ENCODE results near the gene C10orf62.

The C10orf62 gene

DNA sequence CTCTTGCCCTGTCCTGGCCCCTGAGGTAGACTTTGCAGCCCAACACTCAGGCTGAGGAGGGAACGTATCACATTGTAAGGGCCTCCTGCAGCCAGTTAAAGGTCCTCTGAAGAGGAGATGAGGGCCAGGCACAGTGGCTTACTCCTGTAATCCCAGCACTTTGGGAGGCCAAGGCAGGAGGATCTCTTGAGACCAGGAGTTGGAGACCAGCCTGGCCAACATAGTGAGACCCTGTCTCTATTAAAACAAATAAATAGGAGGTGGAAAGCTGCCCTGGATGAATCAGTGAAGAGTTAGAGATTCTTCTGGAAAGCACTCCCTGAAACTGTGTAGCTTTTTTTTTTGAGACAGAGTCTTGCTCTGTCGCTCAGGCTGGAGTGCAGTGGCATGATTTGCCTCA, 2.3 kb upstream of the C10orf62 start:
- DNase-seq: no peak

DNA sequence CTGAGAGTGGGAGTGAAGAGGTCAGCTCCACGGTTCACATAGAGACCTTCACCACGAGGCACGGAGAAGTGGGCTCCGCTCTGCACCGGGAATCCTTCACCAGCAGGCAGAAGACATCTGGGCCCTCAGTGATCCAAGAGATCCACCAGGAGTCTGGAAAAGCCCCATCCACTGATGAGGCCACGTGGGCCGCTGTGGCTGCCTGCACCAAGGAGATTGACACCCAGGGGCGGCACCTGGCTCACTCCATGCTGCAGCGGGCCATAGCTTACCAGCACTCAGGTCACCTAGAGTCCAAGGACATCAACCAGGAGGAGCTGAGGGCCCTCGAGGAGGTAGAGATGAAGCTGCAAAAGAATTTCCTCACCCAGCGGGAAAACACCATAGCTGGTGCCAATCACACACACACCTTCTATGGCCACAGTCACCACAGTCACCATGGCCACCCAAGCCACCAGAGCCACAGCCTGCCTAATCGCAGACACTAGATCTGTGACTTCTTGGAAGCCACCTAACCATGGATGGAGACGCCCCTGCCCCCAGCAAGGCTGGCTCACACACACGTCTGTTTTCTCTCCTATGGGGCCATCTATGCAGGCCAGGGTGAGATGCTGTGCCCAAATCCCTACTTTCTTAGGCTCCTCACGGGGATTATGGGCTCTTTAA, 694 bp downstream of the C10orf62 start:
- no peak for DNase-seq

DNA sequence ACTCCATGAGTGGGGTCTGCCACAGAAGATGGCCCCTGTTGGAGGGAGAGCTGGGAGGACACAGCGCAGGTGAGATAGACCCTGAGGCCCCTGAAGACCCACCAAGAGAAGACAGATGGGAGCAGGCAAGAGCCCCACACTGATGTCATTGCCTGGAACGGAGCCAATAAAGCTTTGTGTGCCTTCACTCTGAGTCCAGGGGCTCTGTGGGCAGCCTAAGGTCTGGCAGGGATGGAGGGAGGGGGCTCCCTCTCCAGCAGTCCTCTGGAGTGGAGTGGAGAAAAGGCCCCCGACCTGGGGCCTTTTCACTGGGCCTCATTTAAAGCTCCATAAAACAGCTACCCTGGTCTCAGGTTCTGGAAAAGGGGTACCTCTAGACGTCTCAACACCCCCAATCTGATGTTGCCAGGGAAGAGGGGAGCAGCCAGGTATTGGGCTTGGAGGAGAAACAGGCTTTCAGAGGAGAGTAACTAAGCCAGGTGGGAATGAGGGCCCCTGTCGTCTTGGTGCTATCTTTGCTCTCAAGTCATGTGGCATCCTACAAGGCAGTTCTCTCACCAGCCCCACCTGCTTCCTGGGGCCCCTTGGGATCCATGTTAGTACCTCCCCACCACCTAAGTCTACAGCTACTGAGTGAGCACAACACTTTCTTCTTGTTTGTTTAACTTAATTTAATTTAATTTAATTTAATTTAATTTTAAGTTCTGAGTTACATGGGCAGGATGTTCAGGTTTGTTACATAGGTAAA, 1.4 kb downstream of the C10orf62 start:
- DNase-seq: no peak

DNA sequence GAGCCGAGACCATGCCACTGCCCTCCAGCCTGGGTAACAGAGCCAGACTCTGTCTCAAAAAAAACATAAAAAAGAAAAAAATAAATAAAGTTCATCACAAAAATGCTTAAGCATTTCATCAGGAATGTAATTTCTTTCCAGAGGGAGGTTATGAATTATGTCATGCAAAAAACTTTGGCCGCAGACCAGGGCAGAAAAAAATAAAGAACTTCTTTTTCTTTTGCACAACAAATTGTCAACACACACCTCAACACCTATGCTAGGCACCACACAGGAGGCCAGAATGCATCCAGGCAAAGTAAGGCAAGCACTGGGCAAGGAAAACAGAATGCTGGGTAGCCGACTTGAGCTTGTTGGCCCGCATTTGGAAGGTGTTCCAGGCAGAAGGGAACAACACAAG, 3.9 kb downstream of the C10orf62 start:
- DNase-seq: no peak

DNA sequence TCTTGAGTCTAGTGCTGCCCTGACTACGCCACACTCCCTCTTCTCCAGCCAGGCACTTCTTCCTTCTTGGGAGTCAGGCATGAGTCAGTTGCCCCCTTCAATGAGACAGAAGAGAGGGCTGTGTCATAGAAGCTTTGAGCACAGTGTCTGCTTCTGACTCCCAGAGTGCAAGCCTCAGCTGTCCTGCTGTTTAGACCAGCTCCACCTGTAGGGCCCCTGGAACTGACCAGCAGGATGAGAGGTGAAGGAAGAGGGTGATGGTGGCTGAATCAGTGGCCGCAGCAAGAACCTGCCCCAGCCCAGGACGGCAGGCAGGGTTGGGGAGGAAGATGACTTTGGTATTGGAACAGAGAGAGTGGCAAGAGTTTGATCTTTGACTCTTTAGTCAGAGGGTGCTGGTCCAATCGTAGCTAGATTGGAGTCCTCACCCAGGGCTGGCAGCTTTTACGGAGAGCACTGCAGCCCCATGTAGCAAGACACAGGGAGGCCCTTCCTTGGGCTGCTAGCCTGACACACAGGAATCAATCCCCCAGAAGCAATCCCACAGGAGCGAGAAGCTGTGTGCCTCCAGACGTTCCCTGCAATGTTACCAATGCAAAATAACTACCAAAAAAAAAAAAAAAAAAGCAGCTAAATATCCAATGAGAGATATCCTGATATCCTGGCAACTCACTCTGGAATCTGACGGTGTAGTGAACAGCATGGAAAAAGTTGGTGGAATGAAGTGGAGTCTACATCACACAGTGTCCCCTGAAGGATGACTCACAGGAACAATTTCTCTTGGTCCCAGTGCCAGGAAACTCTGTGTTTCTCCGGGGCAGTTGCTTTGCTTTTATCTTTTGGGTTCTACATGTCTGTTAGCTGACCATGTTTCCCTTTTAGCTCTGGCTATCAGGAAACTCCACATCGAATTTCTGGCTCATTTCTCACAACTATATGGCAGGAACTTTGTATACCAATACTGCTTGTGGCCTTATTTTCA, 6.9 kb downstream of the C10orf62 start:
- no peak for DNase-seq

DNA sequence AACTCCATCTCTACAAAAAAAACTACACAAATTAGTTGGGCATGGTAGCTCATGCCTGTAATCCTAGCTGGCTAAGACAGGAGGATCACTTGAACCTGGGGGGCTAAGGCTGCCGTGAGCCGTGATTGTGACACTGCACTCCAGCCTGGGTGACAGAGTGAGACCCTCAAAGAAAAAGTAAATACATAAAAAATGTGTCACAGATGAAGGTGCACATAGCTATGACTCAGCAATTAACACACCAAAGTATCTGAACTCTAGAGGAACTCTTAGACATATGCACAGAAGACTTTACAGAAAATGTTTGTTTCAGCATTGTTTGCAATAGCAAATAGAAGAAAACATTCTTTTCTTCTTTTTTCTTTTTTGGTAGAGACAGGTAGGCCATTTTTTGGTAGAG, 8.3 kb downstream of the C10orf62 start:
- DNase-seq: no peak

DNA sequence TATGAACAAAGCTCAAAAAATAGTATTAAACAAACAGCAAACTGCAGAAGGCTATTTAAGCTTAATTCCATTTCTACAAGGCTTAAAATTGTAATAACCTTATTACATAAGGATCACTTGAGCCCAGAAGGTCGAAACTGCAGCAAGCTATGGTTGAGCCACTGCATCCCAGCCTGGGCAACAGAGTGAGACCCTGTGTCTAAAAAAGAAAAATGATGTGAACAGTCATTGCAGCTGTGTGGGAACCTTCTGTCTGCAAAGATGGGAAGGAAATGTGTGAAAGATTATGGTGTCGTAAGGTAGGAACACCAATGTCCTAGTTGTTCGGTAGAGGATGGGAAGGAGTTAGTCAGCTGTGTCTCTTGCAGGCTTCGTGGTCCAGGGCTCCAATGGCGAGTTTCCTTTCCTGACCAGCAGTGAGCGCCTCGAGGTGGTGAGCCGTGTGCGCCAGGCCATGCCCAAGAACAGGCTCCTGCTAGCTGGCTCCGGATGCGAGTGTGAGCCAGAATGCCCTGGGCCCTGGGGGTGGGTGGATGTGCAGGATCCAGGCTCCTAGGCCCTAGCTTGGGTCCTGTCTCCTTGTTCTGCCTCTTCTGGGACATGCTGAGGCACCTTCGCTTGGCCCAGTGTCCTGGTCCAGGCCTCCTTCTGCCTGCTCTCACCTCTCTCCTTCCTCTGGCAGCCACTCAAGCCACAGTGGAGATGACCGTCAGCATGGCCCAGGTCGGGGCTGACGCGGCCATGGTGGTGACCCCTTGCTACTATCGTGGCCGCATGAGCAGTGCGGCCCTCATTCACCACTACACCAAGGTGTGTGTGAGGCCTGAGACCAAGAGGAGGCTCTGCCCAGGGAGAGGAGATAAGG, 9.1 kb downstream of the C10orf62 start:
- no peak for DNase-seq

DNA sequence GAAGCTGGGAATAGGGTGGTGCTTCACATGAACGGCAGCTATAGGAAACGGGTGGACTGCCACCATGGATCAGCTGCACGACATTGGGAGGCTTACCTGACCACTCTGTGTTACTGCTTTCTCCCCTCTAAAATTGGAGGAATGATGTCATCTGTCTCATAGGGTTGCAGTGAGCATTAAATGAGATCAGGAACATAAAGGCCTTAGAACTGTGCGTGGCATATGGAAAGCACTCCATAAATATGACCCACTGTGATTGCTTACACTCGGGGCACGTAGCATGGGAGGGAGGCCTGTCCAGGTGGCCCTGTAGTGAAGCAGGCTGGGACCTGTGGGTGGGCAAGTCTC, 9.7 kb downstream of the C10orf62 start:
- no peak for DNase-seq

DNA sequence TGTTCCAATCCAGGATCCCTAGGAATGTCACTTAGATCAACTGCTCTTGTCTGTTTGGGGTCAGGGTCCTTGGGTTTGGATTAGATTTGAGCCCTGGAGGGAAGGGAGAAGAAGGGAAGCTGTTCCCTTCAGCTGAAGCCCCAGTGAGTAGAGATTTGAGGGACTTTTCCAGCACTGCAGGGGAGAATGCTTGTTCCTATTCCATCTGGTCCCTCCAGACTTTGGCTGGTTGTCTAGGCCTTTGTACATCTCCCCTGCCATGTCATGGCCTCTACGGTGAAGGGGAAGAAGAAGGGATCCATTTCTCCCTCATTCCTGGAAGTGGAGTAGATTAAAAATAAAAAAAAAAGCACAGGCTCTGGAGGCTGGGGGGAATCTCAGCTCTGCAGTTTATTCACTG, 11.1 kb downstream of the C10orf62 start:
- no peak for DNase-seq

DNA sequence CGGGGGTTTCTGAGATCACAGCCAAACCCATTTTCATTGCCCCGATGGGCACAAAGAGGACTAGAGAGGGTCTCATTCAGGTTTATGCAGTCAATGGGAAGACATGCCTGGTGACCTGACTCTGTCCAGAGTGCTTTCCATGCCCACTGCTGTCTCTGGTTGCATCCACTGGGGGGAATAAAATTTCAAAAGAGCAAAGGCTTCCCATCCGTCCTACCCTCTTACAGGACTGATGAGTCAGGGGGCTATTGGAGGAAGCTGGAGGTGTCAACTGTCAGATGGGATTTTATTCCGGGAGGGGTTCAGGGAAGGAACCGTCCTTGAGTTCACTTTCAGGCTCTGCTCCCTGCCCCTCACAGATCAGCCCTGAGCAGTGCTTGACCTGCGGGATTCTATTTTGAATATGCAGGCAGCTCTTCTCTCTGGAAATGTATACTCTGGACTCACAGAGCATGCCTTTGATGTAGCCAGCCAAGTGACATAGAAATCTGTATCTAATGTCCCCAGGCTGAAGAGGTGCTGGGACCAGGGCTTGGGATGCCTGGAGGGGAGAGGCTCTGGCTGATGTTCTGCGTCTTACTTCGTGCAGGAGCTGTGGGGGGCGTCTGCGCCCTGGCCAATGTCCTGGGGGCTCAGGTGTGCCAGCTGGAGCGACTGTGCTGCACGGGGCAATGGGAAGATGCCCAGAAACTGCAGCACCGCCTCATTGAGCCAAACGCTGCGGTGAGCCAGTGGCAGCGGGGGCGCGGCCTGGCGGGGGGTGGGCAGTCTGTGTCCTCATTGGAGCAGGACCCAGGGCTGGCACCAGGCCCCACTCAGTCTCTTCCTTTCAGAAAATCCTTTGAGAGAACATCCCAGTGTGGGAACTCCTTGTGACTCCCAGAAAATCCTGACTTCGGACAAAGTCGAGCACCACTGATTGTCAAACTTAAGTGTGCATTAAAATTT, 12.0 kb downstream of the C10orf62 start:
- DNase-seq: no peak

DNA sequence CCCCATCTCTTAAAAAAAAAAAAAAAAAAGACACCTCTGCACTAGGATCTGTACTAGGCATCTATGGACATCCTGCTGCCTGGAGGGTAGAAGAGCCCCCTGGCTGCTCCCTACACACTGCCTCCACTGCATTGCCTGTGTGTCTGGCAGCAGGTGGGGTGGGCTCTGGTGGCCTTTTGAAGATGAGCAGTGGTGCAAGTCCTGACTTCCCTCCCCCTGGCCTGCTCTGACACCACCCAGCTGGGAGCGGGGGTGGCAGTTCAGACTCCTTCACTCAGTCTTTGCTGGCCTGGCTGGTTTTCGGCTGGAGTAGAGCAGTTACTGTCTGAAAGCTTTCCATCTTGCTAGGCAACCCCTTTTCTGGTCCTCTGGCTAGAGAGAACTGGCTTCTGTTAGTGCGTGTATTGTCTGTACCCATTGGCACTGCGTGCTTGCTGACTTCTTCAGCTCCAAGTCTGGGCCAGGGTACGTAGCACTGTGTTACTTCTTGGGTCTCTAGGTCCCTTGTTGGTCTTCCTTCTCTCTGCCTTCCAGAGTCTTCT, 17.6 kb downstream of the C10orf62 start:
- no peak for DNase-seq

DNA sequence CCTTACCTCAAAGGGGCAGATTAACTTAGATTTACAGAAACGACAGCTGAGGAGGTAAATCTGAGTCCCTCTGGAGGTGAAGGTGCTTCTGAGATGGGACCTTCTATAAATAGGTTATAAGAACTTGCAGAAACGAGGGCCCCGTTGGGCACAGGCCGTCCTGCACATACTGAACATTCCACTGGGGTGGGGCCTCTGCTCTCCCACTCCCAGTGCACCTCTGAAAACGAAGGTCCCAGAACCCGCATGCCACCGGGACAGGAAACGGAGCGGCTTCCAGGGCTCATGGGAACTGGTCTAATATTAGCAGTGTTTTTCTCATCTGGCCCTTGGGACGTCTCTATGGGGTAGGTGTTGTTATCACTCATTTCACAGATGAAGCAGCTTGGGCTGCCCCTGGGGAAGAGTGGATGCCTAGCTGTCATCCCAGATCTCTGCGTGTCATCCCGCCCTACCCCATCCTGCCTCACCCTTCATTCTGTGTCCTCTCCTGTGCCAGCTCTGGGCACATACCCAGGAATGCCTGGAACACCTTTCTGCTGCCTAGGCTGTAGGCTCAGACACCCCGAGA, 19.6 kb downstream of the C10orf62 start:
- DNase-seq: no peak

DNA sequence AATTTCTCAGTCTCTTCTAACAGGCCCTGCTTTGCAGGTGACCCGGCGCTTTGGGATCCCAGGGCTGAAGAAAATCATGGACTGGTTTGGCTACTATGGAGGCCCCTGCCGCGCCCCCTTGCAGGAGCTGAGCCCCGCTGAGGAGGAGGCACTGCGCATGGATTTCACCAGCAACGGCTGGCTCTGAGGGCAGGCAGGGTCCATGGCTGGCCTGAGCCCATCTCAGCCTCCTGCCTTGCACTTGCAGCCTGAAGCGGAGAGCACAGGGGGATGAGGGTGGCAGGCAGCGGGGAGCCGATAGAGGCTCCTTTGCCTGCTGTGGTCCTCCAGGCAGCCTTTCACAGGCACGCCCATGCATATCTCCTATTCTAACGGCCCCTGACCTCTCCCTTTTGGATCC, 22.0 kb downstream of the C10orf62 start:
- DNase-seq: no peak

DNA sequence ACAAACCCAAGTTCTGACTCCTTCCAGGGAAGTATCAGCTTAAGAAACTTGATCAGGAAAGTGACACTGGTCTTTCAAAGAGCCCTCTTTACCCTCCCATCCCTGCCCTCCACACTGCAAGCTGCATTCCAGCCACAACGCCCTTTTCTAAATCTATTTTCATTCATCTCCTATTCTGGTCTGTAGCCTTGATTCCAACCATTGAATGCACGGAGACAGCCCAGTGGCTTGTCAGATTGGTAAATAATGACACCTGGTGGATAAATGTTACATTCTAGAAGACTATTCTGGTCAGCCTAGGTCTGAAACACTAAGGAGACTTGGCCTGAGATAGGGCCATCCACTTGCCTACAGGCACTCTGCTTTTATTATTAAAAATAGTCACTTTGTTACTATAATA, 22.9 kb downstream of the C10orf62 start:
- DNase-seq: no peak

DNA sequence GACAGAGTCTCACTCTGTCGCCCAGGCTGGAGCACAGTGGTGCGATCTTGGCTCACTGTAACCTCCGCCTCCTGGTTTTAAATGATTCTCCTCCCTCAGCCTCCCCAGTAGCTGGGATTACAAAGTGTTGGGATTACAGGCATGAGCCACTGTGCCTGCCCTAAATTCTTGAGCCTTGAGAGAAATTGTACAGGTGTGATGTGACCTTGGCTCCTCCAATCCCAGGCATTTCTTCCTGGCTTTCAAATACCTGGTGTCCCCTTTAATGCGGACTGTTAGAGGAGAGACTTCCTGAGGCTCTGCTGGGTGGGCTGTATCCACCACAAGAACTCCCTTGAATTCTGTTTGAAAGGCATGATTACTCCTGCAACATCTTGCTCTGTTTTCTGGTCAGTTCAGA, 28.8 kb downstream of the C10orf62 start:
- DNase-seq: no peak

DNA sequence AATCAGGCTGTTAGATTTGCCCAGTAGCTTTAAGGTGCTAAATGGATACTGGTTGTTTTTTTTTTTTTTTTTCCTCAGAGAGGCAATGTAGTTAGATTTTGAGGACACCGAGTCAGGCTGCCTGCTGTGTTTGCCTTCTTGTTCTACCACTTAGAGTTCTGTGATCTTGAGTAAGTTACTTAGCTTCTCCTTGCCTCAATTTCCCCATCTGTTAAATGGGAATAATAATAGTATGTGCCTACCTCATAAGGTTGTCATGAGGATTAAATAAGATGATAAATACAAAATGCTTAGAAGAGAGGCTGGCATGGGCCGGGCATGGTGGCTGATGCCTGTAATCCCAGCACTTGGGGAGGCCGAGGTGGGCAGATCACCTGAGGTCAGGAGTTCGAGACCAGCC, 29.2 kb downstream of the C10orf62 start:
- DNase-seq: no peak

DNA sequence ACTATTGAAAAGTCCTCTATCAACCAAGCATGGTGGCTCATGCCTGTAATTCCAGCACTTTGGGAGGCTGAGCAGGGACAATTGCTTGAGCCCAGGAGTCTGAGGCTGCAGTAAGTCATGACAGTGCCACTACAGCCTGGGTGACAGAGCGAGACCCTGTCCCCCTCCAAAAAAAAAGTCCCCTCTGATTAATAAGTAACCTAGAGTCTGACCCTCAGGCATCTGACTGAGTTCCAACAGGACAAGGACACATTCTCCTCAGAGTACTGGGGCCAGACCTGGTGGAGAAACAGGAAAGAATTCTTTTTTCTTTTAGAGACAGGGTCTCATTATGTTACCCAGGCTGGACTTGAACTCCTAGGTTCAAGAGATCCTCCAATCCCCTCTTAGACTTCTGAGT, 33.8 kb downstream of the C10orf62 start:
- no peak for DNase-seq

DNA sequence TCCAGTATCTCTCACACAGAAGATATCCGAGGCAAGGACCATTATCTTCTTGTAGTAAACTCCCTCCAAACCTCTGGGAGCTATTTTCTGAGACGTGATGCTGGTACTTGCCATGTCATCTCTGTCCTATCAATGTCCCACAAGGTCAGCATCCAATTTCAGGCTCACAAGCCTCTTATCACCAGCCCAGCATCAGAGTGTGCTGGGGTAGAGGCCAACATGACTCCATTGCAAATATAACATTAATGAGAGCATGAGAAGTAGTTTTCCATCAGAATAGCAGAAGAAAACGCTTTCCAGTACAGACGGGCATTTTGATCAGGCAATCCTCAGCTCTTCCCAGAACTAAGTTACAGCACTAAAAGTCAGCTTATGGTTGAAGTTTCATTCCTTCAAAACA, 38.2 kb downstream of the C10orf62 start:
- no peak for DNase-seq

DNA sequence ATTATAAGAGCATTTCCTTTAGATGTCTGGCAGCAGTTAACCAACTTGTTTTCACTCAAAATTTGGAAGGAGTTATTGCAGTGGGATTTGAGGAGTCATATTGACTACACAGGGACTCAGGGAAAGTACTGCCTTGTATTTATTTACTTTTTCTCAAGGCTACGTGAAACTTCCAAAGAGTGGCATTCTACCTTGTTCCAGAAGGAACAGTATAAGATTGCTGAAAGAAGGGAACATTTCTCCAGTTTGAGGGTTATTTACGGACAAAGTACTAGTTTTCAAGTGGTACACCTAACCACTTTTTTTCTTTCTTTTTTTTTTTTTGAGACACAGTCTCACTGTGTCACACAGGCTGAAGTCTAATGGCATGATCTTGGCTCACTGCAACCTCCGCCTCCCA, 38.7 kb downstream of the C10orf62 start:
- no peak for DNase-seq

DNA sequence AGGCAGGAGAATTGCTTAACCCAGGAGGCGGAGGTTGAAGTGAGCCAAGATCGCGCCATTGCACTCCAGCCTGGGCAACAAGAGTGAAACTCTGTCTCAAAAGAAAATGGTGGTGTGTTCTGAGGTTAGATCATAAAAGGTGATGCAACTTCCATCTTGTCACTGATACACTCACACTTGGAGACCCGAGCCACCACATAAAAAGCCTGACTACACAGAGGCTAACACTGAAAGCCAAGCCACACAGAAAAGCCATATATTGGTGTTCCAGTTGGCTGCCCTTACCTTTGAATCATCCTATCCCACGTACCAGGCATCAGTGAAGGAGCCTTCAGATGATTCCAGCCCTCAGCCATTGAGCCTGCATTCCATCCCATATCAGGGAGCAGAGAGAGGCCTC, 39.8 kb downstream of the C10orf62 start:
- DNase-seq: no peak

DNA sequence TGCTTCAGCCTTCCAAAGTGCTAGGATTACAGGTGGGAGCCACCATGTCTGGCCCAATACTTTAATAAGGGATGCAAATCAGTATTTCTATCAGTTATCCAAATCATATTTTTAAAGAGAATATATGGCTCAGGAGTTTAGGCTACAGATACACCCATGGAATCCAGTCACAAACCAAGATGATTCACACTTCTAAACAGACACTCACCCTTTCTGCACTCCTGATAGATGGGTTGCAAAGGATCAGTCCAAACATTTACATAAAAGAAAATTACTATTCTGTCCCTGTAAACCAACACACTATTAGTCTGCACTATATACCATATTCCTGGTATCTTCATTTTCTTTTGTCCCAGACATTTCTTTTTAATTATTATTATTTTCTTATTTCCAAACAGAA, 41.6 kb downstream of the C10orf62 start:
- DNase-seq: no peak

All from NCI-H187 (cell line).